ENCODE measurements around the gene ACTR3C. TPM values are rescaled to one million over a fixed set of nuclear protein-coding genes. Genes with fewer than 3 reads are reported as not detected.

Gene ACTR3C
- total RNA-seq, 1 donor from 2014 or later = 20.1 TPM

DNA sequence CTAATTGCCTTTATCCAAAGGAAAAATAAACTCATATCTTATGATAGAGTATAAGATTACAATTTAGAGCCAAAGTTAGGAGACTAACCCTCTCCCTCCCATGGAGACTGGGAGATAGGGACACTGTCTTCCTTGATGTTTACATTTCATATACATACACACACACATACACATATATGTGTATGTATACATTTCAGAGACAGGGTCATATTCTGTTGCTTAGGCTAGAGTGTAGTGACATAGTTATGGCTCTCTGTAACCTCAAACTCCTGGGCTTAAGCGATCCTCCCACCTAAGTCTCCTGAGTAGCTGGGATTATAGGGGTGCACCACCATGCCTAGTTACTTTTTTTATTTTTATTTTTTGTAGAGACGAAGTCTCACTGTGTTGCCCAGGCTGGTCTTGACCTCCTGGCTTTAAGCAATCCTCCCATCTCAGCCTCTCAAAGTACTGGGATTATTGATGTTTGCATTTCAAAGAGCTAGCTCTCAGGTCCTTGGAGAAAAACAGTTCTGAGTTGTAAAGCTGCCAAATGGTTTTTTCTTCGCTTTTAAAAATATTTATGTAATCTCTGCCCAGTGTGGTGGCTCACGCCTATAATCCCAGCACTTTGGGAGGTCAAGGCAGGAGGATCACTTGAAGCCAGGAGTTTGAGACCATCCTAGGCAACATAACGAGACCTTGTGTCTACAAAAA is 37.2 kb upstream of the ACTR3C start:
- intact Hi-C loops (cut with DNase I) = no loop called here
- H3K36me3 ChIP-seq = no peaks in the 10 kb centered on the region
- no peak for ATAC-seq

GRCh38 chr7:150359622-150360362 is 36.4 kb upstream of the ACTR3C start:
- Histone ChIP-seq H3K36me3 (no peaks in the 10 kb centered on the region), H3K9me3 (no peaks in the 10 kb centered on the region), H3K27me3 (no peaks in the 10 kb centered on the region), H3K27ac (no peak overlapping the region), H3K4me3 (no peak overlapping the region), H3K4me1 (peaks cover 7% of the 10 kb centered on the region)
- intact Hi-C loops (cut with DNase I) = no loop called here
- DNase-seq (peak; percentile 2), ATAC-seq (no peak)
- TF ChIP-seq CTCF (IDR thresholded peaks at IDR 0.05) = no peak

More for the DNA sequence above, 37.2 kb upstream of the ACTR3C start:
- H3K27me3 ChIP-seq = no peaks in the 10 kb centered on the region
- no peak for TF ChIP-seq CTCF (IDR thresholded peaks at IDR 0.05)
- H3K4me1 ChIP-seq = peaks cover 7% of the 10 kb centered on the region
- DNase-seq = no peak
- no peaks in the 10 kb centered on the region for H3K9me3 ChIP-seq
- no peak overlapping the region for H3K4me3 ChIP-seq
- no peak overlapping the region for H3K27ac ChIP-seq

GRCh38 chr7:150358988-150359621 is 35.8 kb upstream of the ACTR3C start:
- TF ChIP-seq CTCF (IDR thresholded peaks at IDR 0.05) = no peak
- DNase-seq = peak; percentile 9
- intact Hi-C loops (cut with DNase I) = no loop called here

DNA sequence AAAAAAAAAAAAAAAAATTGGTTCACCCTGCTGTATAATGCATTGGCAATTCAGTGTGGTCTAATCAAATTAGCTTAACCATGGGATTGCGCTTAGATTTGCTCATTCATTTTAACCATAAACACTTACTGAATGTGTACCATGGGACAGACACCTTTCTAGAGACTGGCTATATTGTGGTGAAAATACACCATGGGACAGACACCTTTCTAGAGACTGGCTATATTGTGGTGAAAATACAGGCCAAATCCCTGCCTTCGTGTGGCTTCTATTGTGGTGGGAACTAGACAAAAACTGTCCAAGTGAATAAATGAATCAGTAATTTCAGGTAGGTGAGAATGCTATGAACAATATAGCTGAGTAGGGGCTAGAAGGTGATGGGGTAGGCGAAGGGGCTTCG is 35.1 kb upstream of the ACTR3C start:
- no peaks in the 10 kb centered on the region for H3K9me3 ChIP-seq
- DNase-seq (no peak), ATAC-seq (no peak)
- intact Hi-C loops (cut with DNase I) = no loop called here
- H3K36me3 ChIP-seq = no peaks in the 10 kb centered on the region
- H3K4me3 ChIP-seq = no peak overlapping the region
- H3K27me3 ChIP-seq = no peaks in the 10 kb centered on the region
- H3K27ac ChIP-seq = no peak overlapping the region
- TF ChIP-seq CTCF (IDR thresholded peaks at IDR 0.05) = no peak
- peaks cover 7% of the 10 kb centered on the region for H3K4me1 ChIP-seq

More at GRCh38 chr7:150358988-150359621, 35.8 kb upstream of the ACTR3C start:
- H3K27me3 ChIP-seq = no peaks in the 10 kb centered on the region
- no peaks in the 10 kb centered on the region for H3K9me3 ChIP-seq
- H3K27ac ChIP-seq = no peak overlapping the region
- no peaks in the 10 kb centered on the region for H3K36me3 ChIP-seq
- H3K4me1 ChIP-seq = peaks cover 7% of the 10 kb centered on the region
- ATAC-seq = no peak
- H3K4me3 ChIP-seq = no peak overlapping the region

DNA sequence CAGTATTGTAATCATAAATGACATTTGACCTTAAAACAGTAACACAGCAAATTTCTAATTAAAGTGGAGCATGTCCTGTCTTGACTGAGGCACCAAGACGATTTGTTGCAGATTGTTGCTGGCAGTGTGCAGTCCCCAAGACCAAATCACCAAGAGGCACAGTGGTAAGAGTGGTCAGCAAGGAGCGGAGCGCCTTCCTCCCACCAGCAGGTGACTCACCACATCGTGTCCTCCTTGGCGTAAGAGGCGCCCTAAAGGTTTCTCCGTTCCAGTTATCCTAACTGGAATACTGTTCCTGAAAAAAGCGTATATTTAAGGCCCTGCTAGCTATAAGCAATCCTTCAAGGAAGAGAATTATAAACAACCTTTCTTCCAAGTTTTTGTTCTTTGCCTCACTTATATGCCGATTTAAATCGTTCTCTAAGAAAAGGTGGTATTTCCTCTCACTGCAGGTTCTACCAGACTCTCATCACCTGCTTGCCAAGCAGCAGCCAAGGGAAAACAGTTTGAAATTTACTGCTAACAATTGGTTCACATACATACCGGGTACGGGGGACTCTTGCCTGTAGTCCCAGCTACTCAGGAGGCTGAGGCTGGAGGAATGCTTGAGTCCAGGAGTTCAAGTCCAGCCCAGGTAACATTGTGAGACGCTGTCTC is 34.6 kb upstream of the ACTR3C start:
- intact Hi-C loops (cut with DNase I) = no loop called here
- H3K27ac ChIP-seq = no peak overlapping the region

More for the DNA sequence above, 34.6 kb upstream of the ACTR3C start:
- Histone ChIP-seq H3K4me3 (no peak overlapping the region), H3K4me1 (peaks cover 7% of the 10 kb centered on the region), H3K9me3 (no peaks in the 10 kb centered on the region), H3K27me3 (no peaks in the 10 kb centered on the region), H3K36me3 (no peaks in the 10 kb centered on the region)
- DNase-seq (peak; percentile 50), ATAC-seq (peak; percentile 31)
- TF ChIP-seq CTCF (IDR thresholded peaks at IDR 0.05) = no peak
